Measurements from ENCODE around the gene SCN4B.

SCN4B gene

DNA sequence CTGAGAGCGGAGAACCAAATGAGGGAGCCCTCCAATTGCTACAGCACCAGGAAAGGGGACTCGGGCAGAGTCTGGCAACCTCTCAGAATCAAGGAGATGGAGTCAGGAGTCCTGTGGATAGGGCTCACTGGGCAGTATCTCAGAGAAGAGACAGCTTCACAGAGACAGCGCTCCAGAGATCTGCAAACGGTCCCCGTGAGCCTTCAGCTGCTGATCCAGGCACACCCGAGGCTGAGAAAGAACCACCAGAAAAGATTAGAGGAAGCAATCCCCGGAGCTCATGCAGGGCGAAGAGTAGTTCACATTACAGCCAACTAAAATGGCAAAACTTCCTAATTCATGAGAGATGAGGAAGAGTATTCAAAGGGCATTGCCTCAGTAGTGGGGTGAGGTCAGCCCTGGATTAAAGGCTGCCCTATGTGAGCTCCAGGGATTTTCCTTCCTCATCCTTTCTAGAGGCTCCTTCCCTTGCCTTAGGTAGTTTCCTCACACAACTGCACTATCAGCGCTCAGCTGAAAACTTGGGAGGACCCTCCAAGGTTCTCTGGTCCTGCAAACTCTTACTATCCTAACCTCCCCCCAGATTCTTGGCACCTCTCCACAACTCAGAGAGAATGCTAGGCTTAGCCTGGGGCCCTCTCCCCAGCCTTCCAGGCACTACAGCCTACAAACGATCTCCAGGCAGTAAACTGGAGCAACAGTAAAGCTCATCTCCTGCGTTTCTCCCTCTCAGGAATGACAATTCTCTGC is 23.7 kb downstream of the SCN4B start:
- peak; percentile 22 for DNase-seq

DNA sequence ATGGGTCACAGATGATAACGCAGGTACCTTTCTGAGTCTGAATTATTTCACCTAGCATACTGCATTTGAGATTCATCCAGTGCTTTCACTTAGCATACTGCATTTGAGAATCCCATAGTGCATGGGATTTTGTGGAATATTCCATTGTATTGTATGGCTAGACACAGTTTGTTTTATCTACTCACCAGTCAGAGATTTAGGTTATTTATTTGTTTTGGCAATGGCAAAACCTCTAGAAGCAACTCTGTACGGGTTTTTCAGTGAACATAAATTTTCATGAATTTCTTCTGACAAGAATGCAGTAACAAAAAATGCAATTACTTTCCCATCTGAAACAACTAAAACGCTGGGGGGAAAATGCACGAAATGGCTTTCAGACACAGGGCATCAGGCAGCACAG is 24.3 kb downstream of the SCN4B start:
- no peak for DNase-seq

DNA sequence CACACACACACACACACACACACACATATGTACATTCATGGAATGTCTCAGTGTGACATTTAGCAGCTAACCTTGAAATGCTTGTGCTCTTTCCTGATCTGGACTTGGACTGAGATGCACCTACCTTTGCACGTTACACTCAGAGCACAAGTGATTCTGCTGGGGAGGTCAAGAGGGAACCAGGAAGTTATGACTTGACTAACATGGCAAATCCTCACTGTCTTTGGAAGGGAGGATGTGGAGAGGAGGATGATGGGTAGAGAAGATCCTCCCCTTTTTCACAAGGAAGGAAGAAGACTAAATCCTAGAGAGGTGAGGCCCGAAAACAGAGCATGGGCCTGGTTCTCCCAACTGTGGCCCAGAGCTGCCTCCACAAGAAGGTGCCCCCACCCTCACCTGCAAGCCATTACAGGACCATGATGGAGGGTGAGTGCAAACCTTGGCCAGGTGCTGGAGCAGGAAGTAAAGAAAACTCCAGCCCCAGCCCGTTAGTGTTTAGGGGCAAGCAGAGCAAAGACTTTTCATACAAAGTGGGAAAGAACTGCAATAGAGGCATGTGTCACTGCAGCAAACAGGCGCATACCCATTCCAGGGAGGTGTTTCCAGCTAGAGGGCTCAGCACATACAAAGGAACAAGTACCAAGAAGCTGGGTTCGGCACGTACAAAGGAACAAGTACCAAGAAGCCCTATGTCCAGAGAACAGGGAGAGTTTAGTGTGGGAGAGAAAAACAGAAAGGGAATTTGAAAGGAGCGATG is 26.4 kb downstream of the SCN4B start:
- DNase-seq = no peak

DNA sequence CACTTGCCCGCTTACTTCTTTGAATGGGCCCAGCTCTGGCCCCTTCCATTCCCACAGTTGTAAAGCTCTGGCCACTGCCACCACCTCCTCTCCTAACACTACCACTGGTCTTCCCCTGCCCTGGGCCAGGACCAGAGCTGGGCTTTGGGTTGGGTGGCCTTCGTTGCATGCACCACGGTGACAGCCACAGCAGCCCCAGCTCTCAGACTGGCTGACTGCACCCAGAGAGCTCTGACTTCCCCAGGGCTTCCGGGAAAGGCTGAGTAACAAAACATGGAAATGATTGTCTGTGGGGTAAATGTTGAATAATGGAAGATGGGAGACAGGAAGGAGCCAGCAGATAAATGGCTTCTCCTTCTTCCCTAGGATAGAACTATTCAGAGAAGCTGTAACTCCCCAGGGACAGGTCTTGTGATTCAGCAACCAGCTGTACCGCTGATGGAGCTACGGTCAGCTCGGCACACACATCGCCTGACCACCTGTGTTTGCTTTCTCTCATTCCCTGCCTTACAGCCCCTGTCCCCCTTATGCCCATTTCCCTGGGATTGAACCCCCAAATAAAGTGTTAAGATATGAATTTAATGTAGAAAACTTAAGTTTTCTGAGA is 27.6 kb downstream of the SCN4B start:
- peak; percentile 52 for DNase-seq

DNA sequence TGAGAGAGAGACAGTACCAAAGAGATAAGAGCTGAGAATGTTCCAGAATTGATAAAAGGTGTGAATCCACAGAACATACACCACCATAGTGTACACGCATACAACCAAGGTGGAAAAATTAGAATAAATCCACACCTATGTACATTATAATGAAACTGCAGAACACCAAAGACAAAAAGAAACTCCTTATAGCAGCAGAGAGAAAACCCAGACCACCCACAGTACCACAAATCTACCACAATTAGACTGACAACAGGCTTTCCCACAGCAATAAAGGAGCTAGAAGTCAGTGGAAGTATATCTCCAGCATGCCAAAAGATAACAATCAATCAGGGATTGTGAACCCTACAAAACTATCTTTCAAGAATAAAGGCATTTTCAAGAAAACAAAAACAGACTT is 31.8 kb downstream of the SCN4B start:
- no peak for DNase-seq

DNA sequence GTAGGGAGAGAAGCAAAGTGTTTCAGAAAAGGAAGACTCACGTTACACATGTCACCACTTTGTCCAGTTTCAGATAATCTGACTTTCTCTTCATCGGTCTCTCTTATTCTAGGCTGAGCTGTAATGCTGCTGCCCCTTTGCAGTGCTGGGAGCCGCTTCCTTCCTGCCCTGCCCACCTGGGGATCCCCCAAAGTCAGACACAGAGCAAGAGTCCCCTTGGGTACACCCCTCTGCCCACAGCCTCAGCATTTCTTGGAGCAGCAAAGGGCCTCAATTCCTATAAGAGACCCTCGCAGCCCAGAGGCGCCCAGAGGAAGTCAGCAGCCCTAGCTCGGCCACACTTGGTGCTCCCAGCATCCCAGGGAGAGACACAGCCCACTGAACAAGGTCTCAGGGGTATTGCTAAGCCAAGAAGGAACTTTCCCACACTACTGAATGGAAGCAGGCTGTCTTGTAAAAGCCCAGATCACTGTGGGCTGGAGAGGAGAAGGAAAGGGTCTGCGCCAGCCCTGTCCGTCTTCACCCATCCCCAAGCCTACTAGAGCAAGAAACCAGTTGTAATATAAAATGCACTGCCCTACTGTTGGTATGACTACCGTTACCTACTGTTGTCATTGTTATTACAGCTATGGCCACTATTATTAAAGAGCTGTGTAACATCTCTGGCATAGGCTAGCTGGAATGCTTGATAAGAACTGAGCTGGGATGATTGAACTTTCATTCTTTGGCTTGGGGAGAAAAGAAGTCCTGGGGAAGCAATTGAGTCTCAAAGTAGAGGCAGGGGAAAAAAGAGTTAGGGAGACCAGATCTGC is 34.6 kb downstream of the SCN4B start:
- no peak for DNase-seq

DNA sequence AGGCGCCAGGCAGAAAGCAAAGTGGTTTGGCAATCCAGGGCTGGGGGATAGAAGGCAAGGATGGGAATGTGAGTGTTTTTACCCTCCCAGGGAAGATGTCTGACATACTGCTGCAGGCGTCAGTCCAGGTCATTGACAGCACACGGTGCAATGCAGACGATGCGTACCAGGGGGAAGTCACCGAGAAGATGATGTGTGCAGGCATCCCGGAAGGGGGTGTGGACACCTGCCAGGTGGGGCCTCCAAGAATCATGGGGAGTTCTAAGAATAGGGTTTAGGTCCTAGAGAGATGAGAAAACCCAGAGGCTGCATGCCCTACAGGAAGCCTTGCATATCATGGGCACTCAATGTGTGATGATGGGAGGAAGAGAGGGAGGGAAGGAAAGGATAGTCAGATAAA is 37.6 kb downstream of the SCN4B start:
- no peak for DNase-seq

DNA sequence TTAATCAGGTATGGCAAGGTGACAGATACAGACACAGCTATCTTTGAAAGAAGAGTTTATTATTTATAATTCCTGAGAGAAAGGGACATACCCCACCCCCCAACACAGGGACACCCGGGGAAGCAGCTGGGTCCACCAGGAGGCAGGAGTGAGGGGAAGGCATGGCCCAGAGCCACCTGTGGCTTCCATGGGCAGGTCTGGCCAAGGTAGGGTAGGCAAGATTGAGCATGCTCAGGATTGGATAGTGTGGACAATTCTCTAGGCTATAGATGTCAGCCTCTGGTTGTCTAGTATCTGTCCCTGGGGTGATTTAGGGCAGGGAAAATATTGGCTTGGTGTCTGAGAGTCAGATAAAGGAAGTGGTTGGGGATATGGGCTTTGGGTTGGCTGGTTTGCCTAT is 38.4 kb downstream of the SCN4B start:
- no peak for DNase-seq

DNA sequence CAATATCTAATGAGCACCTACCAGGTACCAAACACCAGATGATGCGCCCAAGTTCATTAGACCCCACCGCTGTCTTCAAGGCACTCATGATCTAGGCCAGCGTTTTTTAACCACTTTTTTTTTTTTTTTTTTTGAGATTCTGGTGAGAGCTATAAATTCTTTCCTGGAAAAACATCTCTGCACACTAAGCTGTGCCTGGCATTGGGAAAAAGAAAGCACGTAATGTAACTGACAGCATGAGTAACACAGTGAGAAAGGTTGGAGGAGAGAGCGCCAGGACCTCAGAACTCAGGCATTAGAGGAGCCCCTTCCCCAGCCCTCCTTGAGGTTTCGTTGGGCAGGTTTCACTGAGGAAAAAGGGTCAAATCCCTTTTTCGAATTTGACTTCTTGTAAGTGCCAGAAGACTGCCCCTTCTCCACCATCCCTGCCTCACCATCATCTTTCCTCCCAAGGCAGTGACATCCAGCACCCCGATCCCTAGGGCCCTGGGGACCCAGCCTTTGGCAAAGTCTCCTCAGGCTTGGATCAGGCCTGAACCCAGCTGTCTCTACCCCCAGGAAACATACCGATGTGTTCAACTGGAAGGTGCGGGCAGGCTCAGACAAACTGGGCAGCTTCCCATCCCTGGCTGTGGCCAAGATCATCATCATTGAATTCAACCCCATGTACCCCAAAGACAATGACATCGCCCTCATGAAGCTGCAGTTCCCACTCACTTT is 39.8 kb downstream of the SCN4B start:
- DNase-seq = no peak

DNA sequence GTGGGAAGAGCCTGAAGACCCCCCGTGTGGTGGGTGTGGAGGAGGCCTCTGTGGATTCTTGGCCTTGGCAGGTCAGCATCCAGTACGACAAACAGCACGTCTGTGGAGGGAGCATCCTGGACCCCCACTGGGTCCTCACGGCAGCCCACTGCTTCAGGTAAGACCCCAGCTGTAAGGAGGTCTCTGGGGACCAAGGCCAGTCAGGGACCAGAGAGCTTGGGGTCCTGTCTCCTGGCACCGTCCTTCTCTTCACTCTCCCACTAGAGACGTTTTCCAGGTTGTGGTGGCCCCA is 40.9 kb downstream of the SCN4B start:
- DNase-seq = no peak

DNA sequence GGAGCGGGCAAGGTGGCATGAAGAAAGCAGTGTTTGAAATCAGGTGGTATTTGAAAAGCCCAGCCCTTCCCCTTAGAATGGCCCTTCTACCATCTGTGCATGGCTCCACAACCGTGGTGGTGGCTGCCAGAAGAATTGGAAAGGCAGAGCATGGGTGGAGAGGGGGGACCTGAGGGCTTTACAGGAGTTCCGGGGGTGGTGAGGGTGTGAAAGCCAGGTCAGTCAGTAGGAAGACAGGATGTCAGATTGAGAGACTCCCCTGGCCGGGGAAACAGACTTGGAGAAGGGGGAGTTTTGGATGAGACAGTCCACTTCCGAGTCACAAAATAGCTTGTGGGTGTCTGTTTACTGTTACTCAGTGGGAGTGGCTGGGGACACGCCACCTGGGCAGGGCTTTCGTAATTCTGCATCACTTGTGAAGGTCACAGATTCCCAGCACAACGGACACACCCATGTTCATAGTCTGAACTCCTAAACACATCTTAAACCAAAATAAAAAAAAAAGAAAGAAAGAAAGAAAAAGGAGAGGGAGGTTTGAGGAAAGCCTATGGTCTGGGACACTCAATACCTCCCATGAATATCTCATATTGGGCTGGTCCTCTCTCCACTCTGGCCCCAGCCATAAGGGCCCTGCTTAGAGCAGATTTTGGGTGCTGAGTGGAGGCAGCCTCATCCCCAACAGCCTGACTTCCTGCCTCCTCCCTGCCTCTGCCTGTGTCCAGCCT is 41.4 kb downstream of the SCN4B start:
- no peak for DNase-seq

DNA sequence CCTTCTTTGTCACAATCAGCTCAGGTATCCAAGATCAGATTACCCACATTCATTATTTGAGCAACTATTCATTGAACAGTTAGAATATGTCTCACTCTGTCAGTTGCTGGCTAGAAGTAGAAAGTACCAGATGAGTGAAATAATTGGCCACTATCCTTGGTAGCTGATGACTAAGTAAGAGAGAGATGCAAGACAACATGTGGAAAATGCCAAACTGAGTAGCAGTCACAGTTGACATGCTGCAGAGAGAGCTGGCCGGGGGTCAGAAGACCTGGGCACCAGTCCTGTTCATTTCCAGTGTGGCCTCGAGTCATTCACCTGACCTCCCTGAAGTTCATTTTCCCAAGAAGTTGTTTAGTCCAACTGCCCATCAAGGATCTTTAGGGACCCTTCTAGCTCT is 43.4 kb downstream of the SCN4B start:
- DNase-seq = no peak

DNA sequence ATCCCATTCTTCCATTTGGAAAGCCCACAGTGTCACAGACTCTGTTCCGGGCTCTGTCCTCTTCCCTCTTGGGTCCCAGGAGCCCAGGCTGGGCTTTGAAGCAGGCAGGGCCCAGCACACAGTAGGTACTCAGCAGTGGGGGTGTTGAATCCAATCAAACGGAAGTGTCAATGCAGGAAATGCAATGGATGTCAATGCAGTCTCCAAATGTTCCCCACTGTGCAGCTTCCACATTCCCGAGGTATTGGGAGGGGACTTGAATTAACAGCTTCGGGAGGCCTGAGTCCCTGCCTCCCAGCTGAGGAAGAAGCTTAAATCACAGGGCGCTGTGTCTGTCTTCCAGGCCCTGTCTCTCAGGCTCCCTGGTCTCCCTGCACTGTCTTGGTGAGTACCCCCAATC is 44.1 kb downstream of the SCN4B start:
- no peak for DNase-seq

DNA sequence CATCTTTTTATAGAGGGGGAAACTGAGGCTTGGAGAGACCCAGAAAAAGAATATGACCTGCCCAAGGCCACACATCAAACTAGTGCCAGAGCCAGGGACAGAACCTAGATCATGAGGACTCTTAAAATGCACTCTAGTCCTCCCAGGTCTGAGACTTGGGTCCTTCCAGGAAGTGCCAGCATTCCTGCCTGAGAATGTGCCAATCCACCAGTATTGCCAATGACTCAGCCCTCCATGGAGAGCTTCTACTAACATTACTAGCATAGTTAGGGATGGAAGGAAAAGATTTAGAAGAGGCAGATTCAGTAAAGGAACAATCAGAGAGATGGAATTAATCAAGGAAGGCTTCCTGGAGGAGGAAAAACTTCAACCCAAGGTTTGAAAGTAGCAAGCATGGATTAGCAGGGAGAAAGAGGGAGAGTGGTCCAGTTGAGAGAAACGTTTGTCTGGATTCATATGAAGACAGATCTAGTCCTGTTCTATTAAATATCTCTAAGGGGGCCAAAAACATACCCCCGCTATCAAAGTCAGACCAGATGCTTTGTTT is 45.8 kb downstream of the SCN4B start:
- DNase-seq = no peak

DNA sequence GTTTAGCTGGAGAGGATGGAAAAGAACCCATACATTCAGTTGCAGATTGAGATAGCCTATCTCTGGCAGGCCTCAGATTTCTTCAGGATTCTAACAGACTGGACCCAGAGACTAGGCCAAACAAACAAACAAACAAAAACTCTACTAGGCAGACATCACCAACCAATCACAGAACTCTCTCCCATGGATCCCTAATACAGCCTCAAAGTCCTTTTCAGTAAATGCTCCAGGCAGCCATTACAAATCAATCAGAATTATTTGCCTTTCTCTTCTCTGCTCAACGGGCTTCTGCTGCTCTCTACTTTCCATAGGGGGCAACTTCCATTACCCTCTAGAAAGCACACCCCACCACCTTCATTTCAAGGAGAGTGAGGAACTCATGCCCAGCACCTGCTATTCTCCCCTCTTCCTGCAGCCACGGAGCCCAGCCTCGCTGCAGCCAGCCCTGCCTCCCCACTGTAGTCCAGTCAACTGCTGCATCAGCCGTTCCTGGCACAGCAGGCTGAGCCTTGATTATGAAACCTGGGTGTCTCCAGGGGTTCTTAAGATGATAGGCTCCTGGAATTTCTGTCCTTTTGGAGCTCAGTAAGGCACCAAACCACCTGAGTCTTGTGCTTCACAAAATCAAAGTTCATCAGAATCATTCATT is 46.8 kb downstream of the SCN4B start:
- DNase-seq = no peak

DNA sequence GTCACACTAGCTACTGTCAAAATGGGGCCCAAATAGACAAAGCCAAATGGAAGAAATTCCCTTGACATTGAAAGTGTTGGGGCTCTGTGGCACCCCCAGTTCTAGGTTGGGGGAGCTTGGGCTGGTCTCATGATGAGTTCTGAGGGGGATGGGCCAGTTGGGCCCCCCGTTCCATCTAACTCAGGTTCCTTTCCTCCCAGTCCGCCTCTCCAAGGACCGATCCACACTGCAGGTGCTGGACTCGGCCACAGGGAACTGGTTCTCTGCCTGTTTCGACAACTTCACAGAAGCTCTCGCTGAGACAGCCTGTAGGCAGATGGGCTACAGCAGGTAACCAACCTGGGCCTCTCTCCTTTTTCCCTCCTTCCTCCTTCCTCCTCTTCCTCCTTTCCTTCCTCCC is 48.1 kb downstream of the SCN4B start:
- DNase-seq = no peak

DNA sequence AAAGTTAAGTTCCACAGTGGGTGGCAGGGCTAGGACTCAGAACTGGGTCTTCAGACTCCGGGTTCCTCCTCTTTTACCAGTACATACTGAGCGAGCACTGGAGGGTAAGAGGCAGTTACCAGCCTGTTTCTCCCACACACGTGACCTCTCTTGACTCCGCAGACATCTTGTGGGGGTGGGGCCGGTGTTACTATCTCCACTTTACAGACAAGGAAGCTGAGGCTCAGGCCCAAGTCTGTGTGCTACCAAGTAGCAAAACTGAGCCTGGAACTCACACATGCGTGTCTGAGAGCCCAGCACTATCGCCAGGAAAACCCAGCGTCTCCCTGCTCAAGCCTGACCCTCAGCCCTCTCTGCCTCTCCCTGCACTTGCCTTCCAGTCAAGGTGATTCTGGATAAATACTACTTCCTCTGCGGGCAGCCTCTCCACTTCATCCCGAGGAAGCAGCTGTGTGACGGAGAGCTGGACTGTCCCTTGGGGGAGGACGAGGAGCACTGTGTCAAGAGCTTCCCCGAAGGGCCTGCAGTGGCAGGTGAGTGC is 49.8 kb downstream of the SCN4B start:
- no peak for DNase-seq

DNA sequence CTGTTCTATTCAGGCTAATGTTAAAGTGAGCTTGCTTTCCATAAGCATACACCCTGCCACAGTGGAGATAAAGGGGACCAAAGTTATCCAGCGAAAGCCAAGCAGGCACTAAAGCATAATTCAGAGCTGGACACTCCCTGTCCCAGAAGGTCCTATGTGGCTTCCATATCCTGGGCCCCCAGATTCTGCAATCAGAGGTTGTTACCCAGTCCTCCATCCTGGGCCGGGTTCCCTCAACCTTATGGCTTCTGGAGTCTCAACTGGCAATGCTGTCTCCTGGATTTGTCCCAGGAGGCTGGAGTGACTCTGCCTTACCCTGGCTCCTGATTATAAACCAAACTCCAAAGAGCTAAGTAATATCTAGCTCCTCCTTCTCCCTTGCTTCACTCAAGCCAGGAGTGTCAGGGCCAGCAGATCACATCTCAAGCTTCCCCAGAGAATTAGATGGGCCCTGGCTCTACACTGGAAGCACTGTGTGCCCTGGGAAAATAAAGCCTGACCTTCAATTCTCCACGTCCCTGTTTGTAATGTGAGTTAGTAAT is 51.9 kb downstream of the SCN4B start:
- DNase-seq = no peak

DNA sequence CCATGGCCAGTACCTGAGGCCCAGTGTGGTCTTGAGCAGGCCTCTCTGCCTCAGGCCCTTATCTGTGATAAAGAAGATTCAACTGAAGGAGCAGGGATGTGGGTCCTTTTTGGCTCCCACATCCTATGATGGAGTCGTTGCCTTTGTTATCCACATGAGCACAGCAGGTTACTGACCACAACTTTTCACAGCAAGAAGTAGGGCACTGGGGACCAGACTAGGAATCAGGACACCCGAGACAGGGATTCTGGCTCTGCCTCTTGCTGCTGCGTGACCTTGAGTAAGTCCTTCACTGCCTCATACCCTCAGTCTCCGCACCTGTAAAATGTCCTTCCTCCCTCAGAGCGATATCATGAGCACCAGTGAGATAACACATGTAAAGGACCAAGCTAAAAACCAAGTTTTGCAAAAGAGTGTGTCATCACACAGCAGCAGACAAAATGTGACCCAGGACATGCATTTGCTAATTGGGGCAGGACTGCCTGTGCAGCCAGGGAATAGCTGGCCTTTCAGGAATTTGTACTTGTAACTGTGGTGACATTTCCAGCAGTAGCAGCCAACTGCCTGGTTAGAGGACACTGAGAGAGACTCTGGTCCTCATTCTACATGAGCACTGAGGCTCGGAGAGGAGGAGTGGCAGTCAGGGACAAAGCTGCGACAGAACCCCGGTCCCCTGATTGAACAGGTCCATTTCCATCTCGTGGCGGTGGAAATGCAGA is 52.6 kb downstream of the SCN4B start:
- no peak for DNase-seq

Data from eye (tissue), 1 donor.